GM10266 (cell line): ENCODE data around the gene MYOM3.
"Not testable (repeated sequence)": the region's sequence is repeated elsewhere in the genome, so short reads cannot be mapped to it uniquely, and the experiment has no call there.

Experiments
- DNase-seq: peaks from one replicate; pipeline ENCODE4 v3.0.0; 2012; ENCODE audit errors: extremely low spot score
- CTCF ChIP-seq: IDR thresholded peaks from 2 replicates; pipeline ENCODE4 v1.5.1; 2012; ENCODE audit warnings: mild to moderate bottlenecking, low read depth; ENCODE audit not compliant: control insufficient read depth, insufficient read depth; ENCODE audit errors: missing control alignments

The MYOM3 gene

GRCh38 chr1:24060482-24060881 is 51.5 kb downstream of the MYOM3 start:
- DNase-seq, result no peak
- no peak for TF ChIP-seq CTCF

- no peak for DNase-seq
- TF ChIP-seq CTCF, result no peak
These were observed 53.1 kb downstream of the MYOM3 start for GRCh38 chr1:24058671-24059455.

- DNase-seq, result no peak
- TF ChIP-seq CTCF, result no peak
These were observed 54.8 kb downstream of the MYOM3 start for GRCh38 chr1:24057171-24057570.

- DNase-seq, result no peak
These were observed 56.3 kb downstream of the MYOM3 start for GRCh38 chr1:24055681-24056080.

GRCh38 chr1:24052220-24052619 is 59.7 kb downstream of the MYOM3 start:
- no peak for TF ChIP-seq CTCF
- no peak for DNase-seq

More at GRCh38 chr1:24055681-24056080, 56.3 kb downstream of the MYOM3 start:
- no peak for TF ChIP-seq CTCF

GRCh38 chr1:24051206-24051945 is 60.6 kb downstream of the MYOM3 start:
- DNase-seq, result no peak
- no peak for TF ChIP-seq CTCF

GRCh38 chr1:24049733-24050132 is 62.2 kb downstream of the MYOM3 start:
- no peak for TF ChIP-seq CTCF
- DNase-seq, result no peak

- not testable (repeated sequence) for DNase-seq
These were observed 63.0 kb downstream of the MYOM3 start for GRCh38 chr1:24048894-24049293.
